ENCODE data around the gene ZNF331. TPM values are rescaled to one million over a fixed set of nuclear protein-coding genes. Genes with fewer than 3 reads are reported as not detected.
"Not testable (repeated sequence)": the region's sequence is repeated elsewhere in the genome, so short reads cannot be mapped to it uniquely, and the experiment has no call there.

ZNF331 gene
- total RNA-seq, 1 experiment from 2014 or later: 9.4 TPM

DNA sequence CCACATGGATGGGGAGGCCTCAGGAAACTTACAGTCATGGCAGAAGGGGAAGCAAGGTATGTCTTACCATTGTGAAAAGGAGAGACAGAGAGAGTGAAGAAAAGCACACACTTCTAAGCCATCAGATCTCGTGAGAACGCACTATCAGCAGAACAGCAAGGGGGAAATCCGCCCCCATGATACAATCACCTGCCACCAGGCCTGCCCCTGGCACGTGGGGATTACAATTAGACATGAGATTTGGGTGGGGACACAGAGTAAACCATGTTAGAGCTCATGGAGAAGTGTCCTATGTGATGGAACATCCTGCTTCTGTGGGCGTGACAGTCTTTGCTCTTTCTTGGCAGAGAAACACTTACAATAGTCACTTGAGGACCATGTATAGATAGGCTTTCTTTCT, 28.1 kb upstream of the ZNF331 start:
- no peak overlapping the region for H3K27ac Mint-ChIP-seq (ENCODE audit: unreplicated experiment)
- no TSS peak for BruUV-seq (replicated peaks)
- DNase-seq: no peak
- no peaks in the 10 kb centered on the region for H3K4me1 Mint-ChIP-seq (ENCODE audit: low read depth, unreplicated experiment)
- CTCF ChIA-PET: no interaction called here
- H3K36me3 Mint-ChIP-seq (ENCODE audit: insufficient read depth, unreplicated experiment): no peaks in the 10 kb centered on the region
- intact Hi-C loops (cut with micrococcal nuclease; ENCODE audit: unreplicated experiment): no loop called here
- TF ChIP-seq, protein P1, sequence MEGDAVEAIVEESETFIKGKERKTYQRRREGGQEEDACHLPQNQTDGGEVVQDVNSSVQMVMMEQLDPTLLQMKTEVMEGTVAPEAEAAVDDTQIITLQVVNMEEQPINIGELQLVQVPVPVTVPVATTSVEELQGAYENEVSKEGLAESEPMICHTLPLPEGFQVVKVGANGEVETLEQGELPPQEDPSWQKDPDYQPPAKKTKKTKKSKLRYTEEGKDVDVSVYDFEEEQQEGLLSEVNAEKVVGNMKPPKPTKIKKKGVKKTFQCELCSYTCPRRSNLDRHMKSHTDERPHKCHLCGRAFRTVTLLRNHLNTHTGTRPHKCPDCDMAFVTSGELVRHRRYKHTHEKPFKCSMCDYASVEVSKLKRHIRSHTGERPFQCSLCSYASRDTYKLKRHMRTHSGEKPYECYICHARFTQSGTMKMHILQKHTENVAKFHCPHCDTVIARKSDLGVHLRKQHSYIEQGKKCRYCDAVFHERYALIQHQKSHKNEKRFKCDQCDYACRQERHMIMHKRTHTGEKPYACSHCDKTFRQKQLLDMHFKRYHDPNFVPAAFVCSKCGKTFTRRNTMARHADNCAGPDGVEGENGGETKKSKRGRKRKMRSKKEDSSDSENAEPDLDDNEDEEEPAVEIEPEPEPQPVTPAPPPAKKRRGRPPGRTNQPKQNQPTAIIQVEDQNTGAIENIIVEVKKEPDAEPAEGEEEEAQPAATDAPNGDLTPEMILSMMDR (IDR thresholded peaks at IDR 0.05; ENCODE audit: unreplicated experiment): no peak
- no peak overlapping the region for H3K4me3 Mint-ChIP-seq (ENCODE audit: low read depth, unreplicated experiment)
- peaks cover 12% of the 10 kb centered on the region for H3K9me3 Mint-ChIP-seq (ENCODE audit: low read depth, unreplicated experiment)
- no peaks in the 10 kb centered on the region for H3K27me3 Mint-ChIP-seq (ENCODE audit: unreplicated experiment)

DNA sequence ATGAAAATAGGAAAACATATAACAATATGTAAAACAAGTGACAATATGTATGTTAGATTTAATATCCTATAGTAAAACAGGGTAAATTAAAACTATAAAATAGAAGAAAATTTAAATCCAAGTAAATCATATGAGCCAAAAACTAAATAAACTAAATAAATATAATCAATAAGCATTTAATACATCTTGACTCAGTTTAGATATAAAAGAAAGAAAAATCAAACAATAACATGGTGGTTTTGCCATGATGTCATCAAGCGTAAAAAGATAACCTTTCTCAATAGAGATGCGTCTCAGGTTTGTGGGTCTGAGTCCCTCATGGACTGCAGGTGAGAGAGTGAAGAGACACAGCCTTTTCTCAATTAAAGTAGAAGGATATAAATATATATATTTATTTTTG, 26.6 kb upstream of the ZNF331 start:
- Mint-ChIP-seq H3K27me3 (ENCODE audit: unreplicated experiment) (no peaks in the 10 kb centered on the region), H3K4me3 (ENCODE audit: low read depth, unreplicated experiment) (no peak overlapping the region), H3K9me3 (ENCODE audit: low read depth, unreplicated experiment) (peaks cover 14% of the 10 kb centered on the region), H3K4me1 (ENCODE audit: low read depth, unreplicated experiment) (no peaks in the 10 kb centered on the region), H3K27ac (ENCODE audit: unreplicated experiment) (no peak overlapping the region), H3K36me3 (ENCODE audit: insufficient read depth, unreplicated experiment) (no peaks in the 10 kb centered on the region)
- DNase-seq: no peak
- CTCF ChIA-PET: no interaction called here
- TF ChIP-seq, protein P1 (IDR thresholded peaks at IDR 0.05; ENCODE audit: unreplicated experiment): no peak
- no TSS peak for BruUV-seq (replicated peaks)
- intact Hi-C loops (cut with micrococcal nuclease; ENCODE audit: unreplicated experiment): no loop called here

DNA sequence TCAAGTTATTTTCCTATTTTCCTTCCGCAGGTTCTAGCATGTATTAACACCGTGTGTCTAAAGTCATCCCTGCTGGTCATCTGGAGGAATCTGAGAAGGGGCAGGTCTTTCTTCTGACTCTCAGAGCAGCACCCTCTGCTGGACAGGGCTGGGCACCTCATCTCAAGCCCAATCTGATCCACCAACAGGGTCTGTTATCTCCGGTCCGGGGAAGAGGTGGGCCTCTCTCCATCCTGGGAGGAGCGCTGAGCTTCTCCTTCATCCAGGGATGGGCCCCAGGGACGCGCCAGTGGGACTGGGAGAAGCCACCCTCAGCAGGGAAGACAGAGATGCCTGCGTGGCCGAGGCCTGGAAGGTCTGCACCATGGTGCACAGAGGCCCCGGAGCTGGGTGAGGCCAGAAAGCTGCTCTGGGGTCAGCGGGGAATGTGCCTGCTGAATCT, 26.0 kb upstream of the ZNF331 start:
- H3K4me1 Mint-ChIP-seq (ENCODE audit: low read depth, unreplicated experiment): no peaks in the 10 kb centered on the region
- DNase-seq: no peak
- no peak overlapping the region for H3K27ac Mint-ChIP-seq (ENCODE audit: unreplicated experiment)
- no peak overlapping the region for H3K4me3 Mint-ChIP-seq (ENCODE audit: low read depth, unreplicated experiment)
- TF ChIP-seq, protein P1 (IDR thresholded peaks at IDR 0.05; ENCODE audit: unreplicated experiment): no peak
- no peaks in the 10 kb centered on the region for H3K27me3 Mint-ChIP-seq (ENCODE audit: unreplicated experiment)
- H3K36me3 Mint-ChIP-seq (ENCODE audit: insufficient read depth, unreplicated experiment): no peaks in the 10 kb centered on the region
- peaks cover 12% of the 10 kb centered on the region for H3K9me3 Mint-ChIP-seq (ENCODE audit: low read depth, unreplicated experiment)
- CTCF ChIA-PET: no interaction called here
- BruUV-seq (replicated peaks): no TSS peak
- intact Hi-C loops (cut with micrococcal nuclease; ENCODE audit: unreplicated experiment): no loop called here

DNA sequence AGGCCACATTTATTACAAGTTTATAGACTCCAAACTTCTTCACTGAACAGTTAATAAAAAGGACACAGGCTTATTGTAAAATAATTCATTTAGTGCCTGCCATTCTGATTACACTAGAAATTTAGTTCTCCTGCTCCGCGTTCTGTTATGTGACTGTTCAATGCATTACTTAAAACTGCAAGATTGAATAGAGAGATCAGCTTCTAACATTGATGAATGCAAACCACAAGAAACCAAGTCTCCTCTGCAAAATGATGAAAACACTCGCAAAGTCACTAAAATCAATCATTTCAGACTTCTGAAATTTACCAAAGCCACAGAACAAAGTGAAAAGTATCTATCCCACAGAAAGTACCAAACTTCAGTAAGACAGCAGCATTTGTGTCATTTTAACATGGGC, 22.9 kb upstream of the ZNF331 start:
- H3K4me1 Mint-ChIP-seq (ENCODE audit: low read depth, unreplicated experiment); H3K27me3 Mint-ChIP-seq (ENCODE audit: unreplicated experiment); BruUV-seq (replicated peaks); intact Hi-C loops (cut with micrococcal nuclease; ENCODE audit: unreplicated experiment); CTCF ChIA-PET; H3K4me3 Mint-ChIP-seq (ENCODE audit: low read depth, unreplicated experiment); H3K36me3 Mint-ChIP-seq (ENCODE audit: insufficient read depth, unreplicated experiment); H3K27ac Mint-ChIP-seq (ENCODE audit: unreplicated experiment); DNase-seq: not testable (repeated sequence)
- peaks cover 13% of the 10 kb centered on the region for H3K9me3 Mint-ChIP-seq (ENCODE audit: low read depth, unreplicated experiment)

DNA sequence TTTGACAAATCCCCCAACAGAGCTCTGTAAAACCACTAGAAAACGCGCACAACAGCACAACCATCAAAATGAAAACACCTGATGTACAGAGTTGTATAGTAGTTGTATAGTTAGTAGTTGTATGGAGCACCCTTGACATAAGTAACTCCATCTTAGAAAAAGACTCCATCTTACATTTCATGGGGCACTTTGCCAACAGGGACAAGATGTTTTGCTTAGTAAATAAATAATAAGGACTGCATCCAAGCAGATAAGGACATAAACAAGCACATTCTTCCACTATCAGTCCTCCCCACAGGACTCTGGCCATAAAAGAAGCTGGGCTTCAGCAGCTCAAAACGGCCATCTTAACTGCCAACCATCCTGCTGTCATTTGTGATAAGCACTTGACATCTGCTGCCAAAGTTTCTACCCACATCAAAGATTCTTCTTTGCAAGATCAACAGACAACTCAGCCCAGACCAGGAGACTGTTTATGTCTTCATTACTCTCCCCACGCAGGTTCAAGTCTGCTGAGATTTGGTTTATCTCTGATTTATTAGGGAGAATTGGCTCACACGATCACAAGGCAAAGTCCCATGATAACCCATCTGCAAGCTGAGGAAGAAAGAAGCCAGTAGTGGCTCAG, 20.7 kb upstream of the ZNF331 start:
- Mint-ChIP-seq H3K4me3 (ENCODE audit: low read depth, unreplicated experiment) (no peak overlapping the region), H3K27me3 (ENCODE audit: unreplicated experiment) (no peaks in the 10 kb centered on the region), H3K36me3 (ENCODE audit: insufficient read depth, unreplicated experiment) (peaks cover 14% of the 10 kb centered on the region), H3K9me3 (ENCODE audit: low read depth, unreplicated experiment) (peaks cover 18% of the 10 kb centered on the region), H3K27ac (ENCODE audit: unreplicated experiment) (no peak overlapping the region), H3K4me1 (ENCODE audit: low read depth, unreplicated experiment) (peaks cover 8% of the 10 kb centered on the region)
- TF ChIP-seq, protein P1 (IDR thresholded peaks at IDR 0.05; ENCODE audit: unreplicated experiment): no peak
- DNase-seq: no peak
- intact Hi-C loops (cut with micrococcal nuclease; ENCODE audit: unreplicated experiment): no loop called here
- BruUV-seq (replicated peaks): no TSS peak
- CTCF ChIA-PET: no interaction called here

Measured in Calu3 (cell line).